Cortex of kidney (tissue), 1 donor: ENCODE results near the gene TOP2B.

Experiments
- DNase-seq: peaks from one replicate; lab custom pipeline; 2025; lab: John Stamatoyannopoulos, UW

Gene TOP2B

GRCh38 chr3:25555695-25556437 is 108.8 kb downstream of the TOP2B start:
- DNase-seq, result no peak

- DNase-seq, result no peak
Observed at GRCh38 chr3:25554376-25554775, 110.3 kb downstream of the TOP2B start.

GRCh38 chr3:25552251-25552650 is 112.5 kb downstream of the TOP2B start:
- no peak for DNase-seq

GRCh38 chr3:25548836-25549235 is 115.9 kb downstream of the TOP2B start:
- DNase-seq, result no peak

- no peak for DNase-seq
Observed at GRCh38 chr3:25547943-25548674, 116.6 kb downstream of the TOP2B start.
